ENCODE results near the gene TRDN.

The TRDN gene

GRCh38 chr6:123226398-123226797, 410.4 kb downstream of the TRDN start:
- DNase-seq (ENCODE audit: low read depth): no peak
- H3K4me3 ChIP-seq (ENCODE audit: low read depth, low read length): no peak overlapping the region
- TF ChIP-seq CTCF (IDR thresholded peaks at IDR 0.05; ENCODE audit: low read depth, low read length, missing control alignments): no peak

GRCh38 chr6:123224077-123224476, 412.7 kb downstream of the TRDN start:
- no peak for TF ChIP-seq CTCF (IDR thresholded peaks at IDR 0.05; ENCODE audit: low read depth, low read length, missing control alignments)
- no peak for DNase-seq (ENCODE audit: low read depth)
- H3K4me3 ChIP-seq (ENCODE audit: low read depth, low read length): no peak overlapping the region

DNA sequence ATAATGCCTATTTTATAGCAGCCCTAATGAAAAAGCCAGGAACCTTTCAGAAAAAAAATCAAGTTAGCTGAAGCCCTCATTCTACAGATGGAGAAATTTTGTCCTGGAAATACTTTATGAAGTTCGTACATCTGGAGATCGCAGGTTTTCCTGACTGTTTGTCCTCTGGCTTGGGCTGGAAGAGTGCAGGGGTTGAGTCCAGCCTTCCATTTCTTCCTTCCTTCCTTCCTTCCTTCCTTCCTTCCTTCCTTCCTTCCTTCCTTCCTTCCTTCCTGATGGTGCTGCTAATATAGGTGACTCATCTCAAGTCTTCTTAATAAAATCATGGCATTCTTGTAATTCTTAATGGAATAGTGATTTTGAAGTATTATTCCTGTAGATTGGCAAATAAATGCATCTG, 413.3 kb downstream of the TRDN start:
- no peak overlapping the region for H3K4me3 ChIP-seq (ENCODE audit: low read depth, low read length)
- TF ChIP-seq CTCF (IDR thresholded peaks at IDR 0.05; ENCODE audit: low read depth, low read length, missing control alignments): no peak
- no peak for DNase-seq (ENCODE audit: low read depth)

- TF ChIP-seq CTCF (IDR thresholded peaks at IDR 0.05; ENCODE audit: low read depth, low read length, missing control alignments): no peak
- H3K4me3 ChIP-seq (ENCODE audit: low read depth, low read length): no peak overlapping the region
- DNase-seq (ENCODE audit: low read depth): no peak
Measured at GRCh38 chr6:123215211-123215610, 421.5 kb downstream of the TRDN start.

DNA sequence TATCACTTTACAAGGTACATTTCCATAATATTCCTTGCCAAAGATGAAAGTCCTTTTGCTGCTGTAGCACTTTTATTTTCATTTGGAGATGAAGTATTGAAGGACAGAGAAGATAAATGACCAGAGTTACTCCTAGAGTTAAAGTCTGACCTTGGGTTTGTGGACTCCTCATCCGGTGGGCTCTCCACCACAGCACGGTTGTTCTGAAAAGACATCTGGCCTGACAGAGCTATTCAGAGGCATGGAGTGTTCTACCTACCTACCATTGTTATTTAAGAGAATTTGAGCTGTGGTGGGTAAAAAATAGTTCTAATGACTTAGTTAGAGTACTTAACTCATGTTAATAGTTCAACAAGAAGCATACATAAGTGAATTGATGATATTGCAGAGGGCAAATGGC, 422.3 kb downstream of the TRDN start:
- no peak for TF ChIP-seq CTCF (IDR thresholded peaks at IDR 0.05; ENCODE audit: low read depth, low read length, missing control alignments)
- no peak for DNase-seq (ENCODE audit: low read depth)
- no peak overlapping the region for H3K4me3 ChIP-seq (ENCODE audit: low read depth, low read length)

DNA sequence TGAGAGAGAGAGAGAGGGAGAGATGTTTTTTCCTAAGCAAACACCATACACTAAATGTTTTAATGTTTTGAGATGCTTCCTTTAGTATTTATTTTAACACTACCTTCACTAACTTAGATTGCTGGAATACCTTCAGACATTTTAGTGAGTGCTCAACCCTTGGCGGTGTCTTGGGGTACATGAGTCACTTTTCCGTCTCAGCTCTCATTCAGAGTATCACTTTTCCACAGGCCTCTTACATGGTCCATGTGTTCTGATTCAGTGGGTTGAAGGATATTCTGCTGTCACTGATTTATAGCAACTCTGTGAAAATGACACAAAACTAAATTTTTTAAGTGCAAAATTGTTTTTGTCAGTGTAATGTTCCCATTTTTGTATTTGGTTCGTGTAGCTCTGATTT, 422.8 kb downstream of the TRDN start:
- H3K4me3 ChIP-seq (ENCODE audit: low read depth, low read length): no peak overlapping the region
- TF ChIP-seq CTCF (IDR thresholded peaks at IDR 0.05; ENCODE audit: low read depth, low read length, missing control alignments): no peak
- no peak for DNase-seq (ENCODE audit: low read depth)

DNA sequence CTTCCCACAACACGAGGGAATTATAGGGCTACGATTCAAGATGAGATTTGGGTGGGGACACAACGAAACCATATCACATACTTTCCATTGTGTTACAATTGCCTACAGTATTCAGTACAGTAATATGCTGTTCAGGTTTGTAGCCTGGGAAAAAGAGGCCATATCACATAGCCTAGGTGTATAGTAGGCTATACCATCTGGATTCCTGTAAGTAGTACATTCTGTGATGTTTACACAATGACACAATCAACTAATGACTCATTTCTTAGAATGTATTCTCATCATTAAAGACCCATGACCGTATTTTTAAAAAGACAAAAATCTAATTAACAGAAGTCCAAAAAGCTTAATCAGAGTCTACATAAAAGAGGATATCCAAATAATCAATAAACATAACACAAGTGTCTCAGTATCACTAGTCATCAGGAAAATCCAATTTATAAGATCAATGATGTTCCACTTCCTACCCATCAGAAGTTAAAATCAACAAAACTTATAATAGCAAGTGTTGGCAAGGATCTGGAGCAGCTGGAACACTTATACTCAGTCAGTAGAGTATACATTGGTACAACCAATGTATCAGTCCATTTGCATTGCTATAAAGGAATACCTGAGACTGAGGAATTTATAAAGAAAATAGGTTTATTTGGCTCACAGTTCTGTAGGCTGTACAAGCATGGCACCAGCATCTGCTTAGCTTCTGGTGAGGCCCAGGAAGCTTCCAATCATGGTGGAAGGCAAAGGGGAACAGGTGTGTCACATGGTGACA, 424.8 kb downstream of the TRDN start:
- no peak overlapping the region for H3K4me3 ChIP-seq (ENCODE audit: low read depth, low read length)
- TF ChIP-seq CTCF (IDR thresholded peaks at IDR 0.05; ENCODE audit: low read depth, low read length, missing control alignments): no peak
- no peak for DNase-seq (ENCODE audit: low read depth)

Measured in GM12864 (cell line).